Cardiac fibroblast (primary cell): ENCODE data around the gene C21orf91.

Source experiments
- DNase-seq, 2 donors: peaks; one replicate each; pipeline versions ENCODE4 v3.0.0 to v3.0.0-alpha.2; 2010; ENCODE audit warnings: low read depth in 2 of 2
- H3K4me3 ChIP-seq, 2 donors: replicated peaks in 1 of 2; 1 replicate in 1 of 2; 2 replicates in 1 of 2; pipeline ENCODE4 v1.5.1; 2011; ENCODE audit warnings: low read depth in 2 of 2, low read length in 2 of 2, mild to moderate bottlenecking in 2 of 2, moderate library complexity in 1 of 2
- TF ChIP-seq, protein P1 (sequence below): IDR thresholded peaks from one replicate; pipeline ENCODE4 v1.5.1; 2011; ENCODE audit warnings: low read depth, mild to moderate bottlenecking, low read length, inconsistent platforms

Gene C21orf91

DNA sequence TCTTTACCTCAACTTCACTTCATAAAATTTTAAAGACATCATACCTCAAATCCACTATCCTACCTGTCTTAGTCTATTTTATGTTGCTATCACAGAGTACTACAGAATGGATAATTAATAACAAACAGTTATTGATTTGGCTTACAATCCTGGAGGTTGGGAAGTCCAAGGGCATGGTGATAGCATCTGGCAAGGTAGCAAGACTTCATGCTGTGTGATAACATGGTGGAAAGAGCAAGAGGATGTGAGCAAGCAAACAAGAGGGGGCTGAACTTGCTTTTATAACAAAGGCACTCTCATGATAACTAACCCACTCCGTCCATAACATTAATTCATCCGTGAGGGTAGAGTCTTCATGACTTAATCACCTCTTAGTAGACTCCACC lies 33.8 kb downstream of the C21orf91 start:
- H3K4me3 ChIP-seq: no peak overlapping the region
- TF ChIP-seq, protein P1, sequence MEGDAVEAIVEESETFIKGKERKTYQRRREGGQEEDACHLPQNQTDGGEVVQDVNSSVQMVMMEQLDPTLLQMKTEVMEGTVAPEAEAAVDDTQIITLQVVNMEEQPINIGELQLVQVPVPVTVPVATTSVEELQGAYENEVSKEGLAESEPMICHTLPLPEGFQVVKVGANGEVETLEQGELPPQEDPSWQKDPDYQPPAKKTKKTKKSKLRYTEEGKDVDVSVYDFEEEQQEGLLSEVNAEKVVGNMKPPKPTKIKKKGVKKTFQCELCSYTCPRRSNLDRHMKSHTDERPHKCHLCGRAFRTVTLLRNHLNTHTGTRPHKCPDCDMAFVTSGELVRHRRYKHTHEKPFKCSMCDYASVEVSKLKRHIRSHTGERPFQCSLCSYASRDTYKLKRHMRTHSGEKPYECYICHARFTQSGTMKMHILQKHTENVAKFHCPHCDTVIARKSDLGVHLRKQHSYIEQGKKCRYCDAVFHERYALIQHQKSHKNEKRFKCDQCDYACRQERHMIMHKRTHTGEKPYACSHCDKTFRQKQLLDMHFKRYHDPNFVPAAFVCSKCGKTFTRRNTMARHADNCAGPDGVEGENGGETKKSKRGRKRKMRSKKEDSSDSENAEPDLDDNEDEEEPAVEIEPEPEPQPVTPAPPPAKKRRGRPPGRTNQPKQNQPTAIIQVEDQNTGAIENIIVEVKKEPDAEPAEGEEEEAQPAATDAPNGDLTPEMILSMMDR: no peak
- no peak for DNase-seq

DNA sequence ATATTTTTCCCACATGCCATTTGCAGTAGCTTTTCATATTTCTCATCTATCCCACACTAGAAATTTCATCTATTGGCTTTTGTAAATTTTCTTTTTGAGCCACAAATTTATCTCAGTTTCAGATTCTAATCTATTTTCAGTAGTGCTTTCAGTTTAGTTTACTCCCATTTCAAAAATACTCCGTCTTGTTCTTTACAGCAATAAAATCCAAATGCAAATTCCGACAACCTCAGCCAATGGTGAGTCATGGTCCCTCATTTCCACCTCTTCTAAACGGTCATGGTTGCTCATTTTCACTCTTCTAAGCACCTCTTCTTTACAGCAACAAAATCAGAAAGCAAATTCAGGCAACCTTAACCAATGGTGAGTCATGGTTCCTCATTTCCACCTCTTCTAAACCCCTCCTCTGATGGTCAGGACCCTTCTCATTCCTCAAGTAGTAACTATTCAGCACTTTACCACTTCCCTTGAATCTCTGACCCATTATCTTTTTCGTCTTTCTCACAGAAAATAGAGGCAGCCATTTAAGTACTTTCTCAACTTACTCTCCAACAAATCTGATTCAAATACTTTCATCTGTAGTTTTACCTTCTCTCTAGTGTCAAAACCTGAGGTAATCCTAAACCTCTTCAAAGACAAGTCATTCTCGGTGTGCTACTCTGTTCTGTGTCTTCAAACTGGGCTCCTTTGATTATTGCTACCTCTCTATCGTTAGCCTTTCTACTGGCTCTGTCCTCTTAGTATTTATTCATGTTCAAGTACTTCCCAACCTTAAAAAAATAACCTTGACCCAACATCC lies 34.4 kb downstream of the C21orf91 start:
- TF ChIP-seq, protein P1: no peak
- H3K4me3 ChIP-seq: no peak overlapping the region
- no peak for DNase-seq

DNA sequence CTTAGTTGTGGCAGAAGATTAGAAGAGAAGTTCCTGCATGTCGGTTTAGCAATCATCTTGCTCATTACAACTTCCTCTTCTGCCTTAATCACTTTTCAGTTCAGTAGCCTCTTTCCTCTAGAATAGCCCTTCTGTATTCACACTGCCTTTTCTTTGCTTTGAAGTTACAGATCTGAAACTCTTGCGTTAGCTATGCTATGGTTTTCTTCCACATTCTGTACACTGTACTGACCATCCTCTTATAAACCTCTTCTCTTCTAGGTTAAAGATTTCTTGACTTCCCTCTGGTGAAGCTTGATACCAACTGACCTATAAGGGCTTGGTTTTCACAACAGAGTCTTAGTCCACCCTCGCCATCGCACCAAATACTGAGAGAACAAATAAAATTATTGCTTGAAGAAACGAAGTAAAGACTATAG lies 35.0 kb downstream of the C21orf91 start:
- DNase-seq: no peak
- H3K4me3 ChIP-seq: no peak overlapping the region
- TF ChIP-seq, protein P1: no peak

DNA sequence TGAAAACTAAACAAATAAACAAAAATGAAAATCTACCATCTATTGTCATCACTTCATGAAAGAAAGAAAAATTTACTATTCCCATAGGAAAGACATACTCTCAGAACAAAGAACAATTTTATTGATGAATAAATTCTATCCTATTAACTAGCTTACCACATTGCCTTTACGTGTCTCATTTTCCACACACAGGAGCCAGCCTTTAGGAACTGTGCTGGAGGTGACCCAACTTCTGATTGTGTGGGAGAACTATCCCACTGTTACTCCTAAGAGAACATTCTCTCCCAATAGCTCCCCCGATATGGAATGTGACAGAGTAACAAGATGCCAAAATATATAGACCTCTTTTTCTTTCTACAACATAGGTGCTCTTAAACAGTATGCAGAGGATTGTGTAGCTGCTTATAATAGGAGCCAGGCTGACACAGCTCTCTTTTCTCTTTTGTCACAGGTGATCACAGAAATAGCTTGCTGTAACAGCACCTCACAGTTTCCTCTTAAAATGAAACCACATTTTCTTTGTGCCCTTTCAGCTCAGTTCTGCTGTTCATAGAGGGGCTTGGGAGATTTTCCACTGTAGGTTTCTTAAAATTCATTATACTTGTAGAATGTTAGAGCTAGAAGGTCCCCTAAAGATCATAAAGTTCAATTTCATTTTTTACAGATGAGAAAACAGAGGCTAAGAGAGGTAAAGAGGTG lies 35.5 kb downstream of the C21orf91 start:
- no peak for DNase-seq
- no peak overlapping the region for H3K4me3 ChIP-seq
- TF ChIP-seq, protein P1: no peak

DNA sequence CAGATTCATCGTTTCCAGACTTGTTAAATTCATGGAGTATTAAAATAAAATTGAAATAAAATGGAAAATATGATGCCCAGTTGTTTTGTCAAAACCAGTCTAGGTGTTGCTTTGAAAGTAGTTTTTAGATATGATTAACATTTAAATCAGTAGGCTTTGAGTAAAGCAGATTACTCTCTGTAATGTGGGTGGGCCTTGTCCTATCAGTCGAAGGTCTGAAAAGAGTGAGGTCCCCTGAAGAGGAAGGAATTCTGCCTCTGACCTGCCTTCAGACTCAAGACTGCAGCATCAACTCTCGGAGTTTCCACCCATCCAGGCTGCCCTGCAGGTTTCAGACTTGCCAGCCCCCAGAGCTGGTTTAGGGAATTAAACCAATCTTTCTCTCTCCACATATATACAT lies 36.2 kb downstream of the C21orf91 start:
- TF ChIP-seq, protein P1: no peak
- H3K4me3 ChIP-seq: no peak overlapping the region
- no peak for DNase-seq

DNA sequence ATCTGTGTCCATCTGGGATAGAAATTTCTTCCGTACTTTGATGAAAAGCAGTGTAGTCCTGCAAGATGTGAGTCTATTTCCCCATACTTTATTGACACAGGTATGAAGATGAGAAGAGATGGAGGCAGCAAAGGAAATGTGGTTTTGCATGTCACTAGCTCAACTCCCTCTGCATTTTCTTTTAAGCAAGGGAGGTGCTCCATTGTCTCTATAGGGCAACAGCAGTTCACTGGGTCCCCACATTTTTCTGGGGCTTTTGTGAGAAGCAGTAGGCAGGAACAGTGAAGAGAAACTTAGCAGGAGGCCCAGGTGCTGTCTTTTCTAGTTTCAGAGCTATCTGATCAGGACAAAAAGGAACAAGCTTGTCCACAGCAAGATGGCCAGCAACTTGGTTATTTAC lies 37.1 kb downstream of the C21orf91 start:
- H3K4me3 ChIP-seq: no peak overlapping the region
- TF ChIP-seq, protein P1: no peak
- DNase-seq: no peak
